GM12864 (cell line): ENCODE measurements around the gene CEP55.
A peak's percentile ranks its signal among the peaks of the same experiment; 100 is the strongest.

ENCODE experiments used
- DNase-seq: peaks from one replicate; pipeline ENCODE4 v3.0.0-alpha.2; 2011; ENCODE audit warnings: low read depth
- H3K4me3 ChIP-seq: 2 replicates; pipeline ENCODE4 v1.5.1; 2011; ENCODE audit warnings: mild to moderate bottlenecking, low read depth, low read length, control low read depth
- CTCF ChIP-seq: IDR thresholded peaks from 2 replicates; pipeline ENCODE4 v1.5.1; 2011; ENCODE audit warnings: low read depth, mild to moderate bottlenecking, moderate library complexity, low read length, control low read depth, inconsistent platforms; ENCODE audit errors: missing control alignments

CEP55 gene

GRCh38 chr10:93552780-93553179, 56.4 kb downstream of the CEP55 start:
- DNase-seq, result no peak
- TF ChIP-seq CTCF, result no peak
- H3K4me3 ChIP-seq, result no peak overlapping the region

- no peak overlapping the region for H3K4me3 ChIP-seq
- TF ChIP-seq CTCF, result no peak
- no peak for DNase-seq
These were observed 57.3 kb downstream of the CEP55 start for GRCh38 chr10:93553482-93554315.

- H3K4me3 ChIP-seq, result no peak overlapping the region
- TF ChIP-seq CTCF, result no peak
- DNase-seq, result no peak
These were observed 57.9 kb downstream of the CEP55 start for GRCh38 chr10:93554316-93554663.

GRCh38 chr10:93554760-93555432, 58.5 kb downstream of the CEP55 start:
- peak; percentile 5 for DNase-seq
- peak; percentile 83 for TF ChIP-seq CTCF
- no peak overlapping the region for H3K4me3 ChIP-seq

GRCh38 chr10:93559490-93559889, 63.1 kb downstream of the CEP55 start:
- no peak for DNase-seq
- H3K4me3 ChIP-seq, result no peak overlapping the region
- TF ChIP-seq CTCF, result no peak

GRCh38 chr10:93560541-93560940, 64.1 kb downstream of the CEP55 start:
- no peak for TF ChIP-seq CTCF

GRCh38 chr10:93565446-93565845, 69.0 kb downstream of the CEP55 start:
- no peak for DNase-seq
- TF ChIP-seq CTCF, result no peak

More at GRCh38 chr10:93560541-93560940, 64.1 kb downstream of the CEP55 start:
- no peak for DNase-seq
- H3K4me3 ChIP-seq, result no peak overlapping the region

More at GRCh38 chr10:93565446-93565845, 69.0 kb downstream of the CEP55 start:
- H3K4me3 ChIP-seq, result no peak overlapping the region
